Measurements from ENCODE around the gene SDHAF3. TPM values are rescaled to one million over a fixed set of nuclear protein-coding genes. Genes with fewer than 3 reads are reported as not detected.

SDHAF3 gene
- total and polyA plus RNA-seq, 10 donors, result 5.1 to 18.7 (median 12.0) TPM

DNA sequence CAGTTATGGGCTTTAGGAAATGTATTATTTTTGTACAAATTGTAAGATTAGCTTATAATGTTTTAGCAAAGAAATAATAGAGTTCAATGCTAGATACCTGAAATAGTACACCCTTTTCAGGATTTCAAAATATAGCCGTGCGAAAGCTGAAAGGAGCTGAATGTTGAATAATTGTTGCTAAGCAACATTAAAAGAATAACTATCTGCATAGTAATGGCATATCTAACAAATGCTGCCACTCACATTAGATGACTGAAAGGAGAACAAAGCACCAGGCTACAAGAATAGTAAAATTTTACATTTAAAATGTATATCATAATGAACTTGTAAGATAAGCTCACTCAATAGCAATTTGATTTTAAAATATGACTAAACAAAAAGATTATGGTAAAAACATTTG is 82.5 kb downstream of the SDHAF3 start:
- intact Hi-C loops (cut with DNase I; ENCODE audit: low total_unique reads), result no loop called here
- 95 to 99% (median 98%) methylated on average over 2 of the region's 2 CpGs for whole genome bisulfite sequencing, 5 donors
- TF ChIP-seq POLR2AphosphoS5 (IDR thresholded peaks at IDR 0.05), result no peak
- TF ChIP-seq POLR2A (IDR thresholded peaks at IDR 0.05), result no peak
- TF ChIP-seq, protein P1, sequence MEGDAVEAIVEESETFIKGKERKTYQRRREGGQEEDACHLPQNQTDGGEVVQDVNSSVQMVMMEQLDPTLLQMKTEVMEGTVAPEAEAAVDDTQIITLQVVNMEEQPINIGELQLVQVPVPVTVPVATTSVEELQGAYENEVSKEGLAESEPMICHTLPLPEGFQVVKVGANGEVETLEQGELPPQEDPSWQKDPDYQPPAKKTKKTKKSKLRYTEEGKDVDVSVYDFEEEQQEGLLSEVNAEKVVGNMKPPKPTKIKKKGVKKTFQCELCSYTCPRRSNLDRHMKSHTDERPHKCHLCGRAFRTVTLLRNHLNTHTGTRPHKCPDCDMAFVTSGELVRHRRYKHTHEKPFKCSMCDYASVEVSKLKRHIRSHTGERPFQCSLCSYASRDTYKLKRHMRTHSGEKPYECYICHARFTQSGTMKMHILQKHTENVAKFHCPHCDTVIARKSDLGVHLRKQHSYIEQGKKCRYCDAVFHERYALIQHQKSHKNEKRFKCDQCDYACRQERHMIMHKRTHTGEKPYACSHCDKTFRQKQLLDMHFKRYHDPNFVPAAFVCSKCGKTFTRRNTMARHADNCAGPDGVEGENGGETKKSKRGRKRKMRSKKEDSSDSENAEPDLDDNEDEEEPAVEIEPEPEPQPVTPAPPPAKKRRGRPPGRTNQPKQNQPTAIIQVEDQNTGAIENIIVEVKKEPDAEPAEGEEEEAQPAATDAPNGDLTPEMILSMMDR (IDR thresholded peaks at IDR 0.05 in 8 of 11, conservative IDR thresholded peaks at IDR 0.05 in 3 of 11), result no peak

DNA sequence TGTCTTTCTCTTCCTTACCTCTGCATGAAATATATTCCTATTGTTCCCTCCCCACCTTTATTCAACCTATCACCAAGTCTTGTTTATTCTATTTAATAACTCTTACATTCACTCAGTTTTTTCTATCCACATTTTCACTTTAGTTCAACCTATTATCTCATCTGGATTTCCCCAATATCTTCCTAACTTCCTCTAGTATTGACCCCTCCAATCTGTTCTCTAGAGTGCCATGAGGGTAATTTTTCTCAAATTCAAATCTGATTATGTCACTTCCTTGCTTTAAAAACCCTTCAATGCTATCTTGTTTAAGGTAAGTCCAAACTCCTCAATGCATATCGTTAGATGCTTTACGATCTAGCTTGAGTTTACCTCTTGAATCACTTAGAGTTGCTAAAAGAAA is 86.5 kb downstream of the SDHAF3 start:
- H3K4me3 ChIP-seq, result no peak overlapping the region
- H3K27me3 ChIP-seq (replicated peaks in 1 of 7), result peaks cover 0 to 6% (median 0%) of the 10 kb centered on the region in 7 donors
- 71 to 83% (median 72%) methylated on average over 2 of the region's 2 CpGs for WGBS, 5 donors
- TF ChIP-seq POLR2A (IDR thresholded peaks at IDR 0.05) (no peak), POLR2AphosphoS5 (IDR thresholded peaks at IDR 0.05) (no peak)
- TF ChIP-seq, protein P1 (IDR thresholded peaks at IDR 0.05 in 8 of 11, conservative IDR thresholded peaks at IDR 0.05 in 3 of 11), result no peak
- no peaks in the 10 kb centered on the region for H3K36me3 ChIP-seq
- H3K4me1 ChIP-seq, result no peaks in the 10 kb centered on the region
- H3K27ac ChIP-seq, result no peak overlapping the region
- no peaks in the 10 kb centered on the region for H3K9me3 ChIP-seq
- intact Hi-C loops (cut with DNase I; ENCODE audit: low total_unique reads), result no loop called here
- DNase-seq, result no peak

More for the DNA sequence above, 82.5 kb downstream of the SDHAF3 start:
- no peaks in the 10 kb centered on the region for H3K36me3 ChIP-seq
- H3K27ac ChIP-seq, result no peak overlapping the region
- peaks cover 0 to 11% (median 0%) of the 10 kb centered on the region in 8 donors for H3K9me3 ChIP-seq
- DNase-seq, result no peak
- H3K4me3 ChIP-seq, result no peak overlapping the region
- no peaks in the 10 kb centered on the region for H3K4me1 ChIP-seq
- peaks cover 0 to 6% (median 0%) of the 10 kb centered on the region in 7 donors for H3K27me3 ChIP-seq (replicated peaks in 1 of 7)

DNA sequence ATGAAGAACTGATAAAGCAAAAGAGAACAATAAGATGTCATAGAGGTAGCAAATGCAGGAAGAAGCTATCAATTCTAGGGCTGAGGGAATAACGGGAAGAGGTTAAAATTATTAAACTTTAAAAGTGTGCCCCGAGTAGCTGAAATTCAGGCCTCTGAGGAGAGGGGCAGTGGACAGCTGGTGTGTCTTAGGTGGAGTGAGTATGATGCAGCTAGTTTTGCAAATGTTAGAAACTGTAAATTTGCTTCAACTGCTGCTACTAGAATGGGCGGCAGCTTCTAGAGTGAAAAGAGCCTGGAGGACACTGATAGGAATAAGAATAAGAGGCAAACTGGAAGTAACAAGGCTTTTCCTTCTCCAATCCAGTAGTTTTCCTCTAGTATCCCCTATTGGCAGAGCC is 87.3 kb downstream of the SDHAF3 start:
- H3K4me3 ChIP-seq, result no peak overlapping the region
- H3K9me3 ChIP-seq, result peaks cover 0 to 4% (median 1%) of the 10 kb centered on the region in 8 donors
- H3K27me3 ChIP-seq (replicated peaks in 1 of 7), result peaks cover 0 to 6% (median 0%) of the 10 kb centered on the region in 7 donors
- no peaks in the 10 kb centered on the region for H3K4me1 ChIP-seq
- 56 to 76% (median 67%) methylated on average over 3 of the region's 3 CpGs for WGBS, 5 donors
- DNase-seq, result no peak
- intact Hi-C loops (cut with DNase I; ENCODE audit: low total_unique reads), result no loop called here
- H3K27ac ChIP-seq, result no peak overlapping the region
- TF ChIP-seq, protein P1 (IDR thresholded peaks at IDR 0.05 in 8 of 11, conservative IDR thresholded peaks at IDR 0.05 in 3 of 11), result no peak
- no peaks in the 10 kb centered on the region for H3K36me3 ChIP-seq

DNA sequence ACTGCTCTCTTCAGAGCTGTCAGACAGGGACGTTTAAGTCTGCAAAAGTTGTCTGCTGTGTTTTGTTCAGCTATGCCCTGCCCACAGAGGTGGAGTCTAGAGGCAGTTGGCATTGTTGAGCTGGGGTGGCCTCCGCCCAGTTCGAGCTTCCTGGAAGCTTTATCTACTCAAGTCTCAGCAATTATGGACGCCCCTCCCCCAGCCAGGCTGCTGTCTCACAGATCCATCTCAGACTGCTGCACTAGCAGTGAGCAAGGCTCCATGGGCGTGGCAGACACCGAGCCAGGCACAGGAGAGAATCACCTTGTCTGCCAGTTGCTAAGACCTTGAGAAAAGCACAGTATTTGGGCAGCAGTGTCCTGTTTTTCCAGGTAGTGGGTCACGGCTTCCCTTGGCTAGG is 98.1 kb downstream of the SDHAF3 start:
- Histone ChIP-seq H3K4me1 (no peaks in the 10 kb centered on the region), H3K9me3 (peaks cover 0 to 10% (median 2%) of the 10 kb centered on the region in 8 donors), H3K36me3 (no peaks in the 10 kb centered on the region), H3K27me3 (replicated peaks in 1 of 7) (peaks cover 0 to 18% (median 0%) of the 10 kb centered on the region in 7 donors), H3K27ac (no peak overlapping the region), H3K4me3 (no peak overlapping the region)
- TF ChIP-seq, protein P1 (IDR thresholded peaks at IDR 0.05 in 8 of 11, conservative IDR thresholded peaks at IDR 0.05 in 3 of 11), result no peak
- TF ChIP-seq POLR2AphosphoS5 (IDR thresholded peaks at IDR 0.05), result no peak
- no peak for TF ChIP-seq POLR2A (IDR thresholded peaks at IDR 0.05)
- DNase-seq, result no peak
- 39 to 62% (median 57%) methylated on average over 3 to 7 of the region's 7 CpGs for WGBS, 5 donors
- intact Hi-C loops (cut with DNase I; ENCODE audit: low total_unique reads), result no loop called here
